ENCODE data around the gene RNASE13. TPM values are rescaled to one million over a fixed set of nuclear protein-coding genes. Genes with fewer than 3 reads are reported as not detected.

RNASE13 gene
- total RNA-seq, 4 donors from 2014 or later, result not detected

DNA sequence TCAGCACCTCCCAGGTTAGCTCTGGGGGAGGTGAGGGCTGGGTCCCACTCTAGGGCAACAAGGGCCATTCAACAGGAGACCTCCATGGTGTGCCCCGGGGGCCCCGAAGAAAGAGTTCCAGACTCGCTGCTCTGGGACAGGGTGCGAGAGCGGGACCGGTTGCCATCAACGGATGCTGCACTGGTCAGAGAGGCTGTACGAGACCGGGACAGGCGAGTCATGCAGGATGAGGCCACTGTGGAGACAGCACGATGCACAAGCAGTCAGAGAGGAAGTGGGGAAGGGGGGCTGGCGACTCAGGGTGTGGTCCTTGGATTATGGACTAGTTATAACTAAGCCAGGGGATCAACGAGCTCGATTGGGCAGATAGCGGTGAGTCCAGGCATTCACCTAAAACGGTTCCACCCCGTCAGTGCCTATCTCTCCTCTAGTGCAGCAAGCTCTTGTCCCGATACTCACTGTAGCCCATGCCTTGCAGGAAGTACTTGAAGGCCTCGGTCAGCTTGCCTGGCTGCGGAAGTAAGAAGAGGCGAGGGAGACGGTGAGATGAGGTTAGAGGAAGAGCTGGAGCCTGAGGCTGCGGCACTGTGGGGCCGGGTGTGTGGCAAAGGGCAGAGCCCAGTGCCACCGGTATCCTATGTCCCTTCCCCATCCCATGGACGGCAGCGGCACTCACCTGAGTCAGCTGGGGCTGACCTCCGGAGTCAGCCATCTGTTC lies 16.9 kb downstream of the RNASE13 start:
- 63 to 64% methylated on average over 7 to 18 of the region's 28 CpGs for WGBS, 2 donors (ENCODE audit: low coverage in 1 of 2)
- no peak for ATAC-seq

DNA sequence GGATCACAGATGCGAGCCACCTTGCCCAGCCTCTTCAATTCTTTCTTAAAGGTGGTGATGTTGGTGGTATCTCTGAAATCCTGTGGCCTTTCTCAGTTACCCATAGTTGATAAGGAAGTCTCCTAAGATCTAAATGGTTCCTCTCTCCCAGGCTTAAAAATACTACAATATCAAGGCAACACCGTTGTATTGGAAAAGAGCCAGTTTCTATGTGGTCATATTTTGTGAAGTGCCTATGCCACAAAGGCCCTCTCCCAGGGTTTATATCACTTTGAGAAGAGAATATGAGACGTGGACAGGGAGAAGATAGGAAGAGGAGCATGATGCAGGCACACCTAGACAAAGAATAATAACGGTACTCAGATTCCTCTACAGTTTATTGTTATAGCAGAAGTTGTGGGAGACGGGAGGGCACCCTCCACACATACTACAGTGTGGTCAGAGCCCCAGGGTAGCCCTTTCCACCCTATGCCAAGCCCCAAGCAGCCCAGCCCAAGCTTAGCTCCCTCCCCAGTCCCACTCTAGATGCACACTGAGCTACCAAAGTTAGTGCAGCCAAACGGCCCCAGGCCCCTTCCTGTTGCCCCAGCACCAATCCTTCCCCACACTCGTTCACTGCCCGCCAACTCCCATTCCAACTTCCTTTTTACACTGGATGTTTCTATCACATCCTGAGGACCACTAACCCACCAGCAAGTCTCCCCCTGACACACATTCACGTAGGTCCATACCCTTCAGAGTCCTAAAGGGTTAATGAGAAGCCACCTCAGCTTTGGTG lies 18.0 kb downstream of the RNASE13 start:
- Histone ChIP-seq H3K36me3 (peaks cover 0 to 55% of the 10 kb centered on the region in 2 donors), H3K27ac (no peak overlapping the region), H3K4me1 (peaks cover 0 to 57% (median 0%) of the 10 kb centered on the region in 3 donors), H3K27me3 (no peaks in the 10 kb centered on the region), H3K4me3 (no peak overlapping the region), H3K9me3 (no peaks in the 10 kb centered on the region)
- no peak for TF ChIP-seq POLR2A (IDR thresholded peaks at IDR 0.05)
- TF ChIP-seq, protein P1, sequence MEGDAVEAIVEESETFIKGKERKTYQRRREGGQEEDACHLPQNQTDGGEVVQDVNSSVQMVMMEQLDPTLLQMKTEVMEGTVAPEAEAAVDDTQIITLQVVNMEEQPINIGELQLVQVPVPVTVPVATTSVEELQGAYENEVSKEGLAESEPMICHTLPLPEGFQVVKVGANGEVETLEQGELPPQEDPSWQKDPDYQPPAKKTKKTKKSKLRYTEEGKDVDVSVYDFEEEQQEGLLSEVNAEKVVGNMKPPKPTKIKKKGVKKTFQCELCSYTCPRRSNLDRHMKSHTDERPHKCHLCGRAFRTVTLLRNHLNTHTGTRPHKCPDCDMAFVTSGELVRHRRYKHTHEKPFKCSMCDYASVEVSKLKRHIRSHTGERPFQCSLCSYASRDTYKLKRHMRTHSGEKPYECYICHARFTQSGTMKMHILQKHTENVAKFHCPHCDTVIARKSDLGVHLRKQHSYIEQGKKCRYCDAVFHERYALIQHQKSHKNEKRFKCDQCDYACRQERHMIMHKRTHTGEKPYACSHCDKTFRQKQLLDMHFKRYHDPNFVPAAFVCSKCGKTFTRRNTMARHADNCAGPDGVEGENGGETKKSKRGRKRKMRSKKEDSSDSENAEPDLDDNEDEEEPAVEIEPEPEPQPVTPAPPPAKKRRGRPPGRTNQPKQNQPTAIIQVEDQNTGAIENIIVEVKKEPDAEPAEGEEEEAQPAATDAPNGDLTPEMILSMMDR (IDR thresholded peaks at IDR 0.05), result no peak
- TF ChIP-seq POLR2AphosphoS5 (IDR thresholded peaks at IDR 0.05), result no peak
- TF ChIP-seq EP300 (IDR thresholded peaks at IDR 0.05), result no peak
- no peak for ATAC-seq
- WGBS, 2 donors (ENCODE audit: low coverage in 1 of 2), result 44 to 54% methylated on average over 4 to 7 of the region's 9 CpGs

More for the DNA sequence above, 16.9 kb downstream of the RNASE13 start:
- H3K9me3 ChIP-seq, result no peaks in the 10 kb centered on the region
- peak overlapping the region in 1 of 4 donors; percentile 19 for H3K27ac ChIP-seq
- peaks cover 0 to 67% (median 0%) of the 10 kb centered on the region in 3 donors for H3K4me1 ChIP-seq
- peaks cover 0 to 64% of the 10 kb centered on the region in 2 donors for H3K36me3 ChIP-seq
- no peak overlapping the region for H3K4me3 ChIP-seq
- TF ChIP-seq, protein P1 (IDR thresholded peaks at IDR 0.05), result no peak
- TF ChIP-seq POLR2AphosphoS5 (IDR thresholded peaks at IDR 0.05) (no peak), EP300 (IDR thresholded peaks at IDR 0.05) (no peak), POLR2A (IDR thresholded peaks at IDR 0.05) (no peak)
- H3K27me3 ChIP-seq, result no peaks in the 10 kb centered on the region

DNA sequence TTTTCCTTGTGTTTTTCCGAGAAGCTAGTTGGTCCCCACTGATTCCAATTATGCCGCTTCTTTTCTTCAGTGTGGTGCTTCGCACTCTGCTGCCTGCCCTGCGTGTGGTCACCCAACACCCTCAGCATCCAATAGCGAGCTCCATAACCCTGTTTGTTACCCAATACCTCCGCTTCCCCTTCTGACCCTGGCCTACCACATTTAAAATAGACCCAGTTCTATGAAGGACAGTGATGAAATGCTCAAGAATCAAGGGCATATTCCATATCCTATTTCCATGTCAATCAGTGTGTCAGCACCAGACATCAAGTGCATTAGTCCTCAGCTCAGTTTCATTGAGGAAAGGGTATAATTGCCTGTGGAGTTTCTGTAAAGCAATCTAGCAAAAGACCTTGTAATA lies 19.3 kb downstream of the RNASE13 start:
- ATAC-seq, result no peak
- no peak overlapping the region for H3K4me3 ChIP-seq
- 41 to 63% methylated on average over 5 to 6 of the region's 6 CpGs for WGBS, 2 donors (ENCODE audit: low coverage in 1 of 2)

DNA sequence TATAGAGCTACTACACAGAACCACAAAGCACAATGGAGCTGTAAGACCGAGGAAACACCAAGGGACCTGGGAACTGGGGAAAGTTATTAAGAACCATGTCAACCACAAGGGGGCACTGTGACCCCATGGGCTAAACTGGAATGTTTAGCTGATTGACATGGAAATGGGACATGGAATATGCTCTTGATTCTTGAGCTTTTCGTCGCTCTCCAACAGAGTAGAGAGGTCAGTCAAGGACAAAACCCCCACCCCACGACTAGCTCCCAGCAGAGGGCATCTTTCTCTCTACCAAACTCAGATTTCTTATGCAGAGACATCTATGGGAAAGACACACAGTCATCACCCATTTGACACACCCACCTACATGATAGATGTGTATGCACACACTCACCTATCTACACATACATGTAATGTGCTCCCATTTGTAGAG lies 19.8 kb downstream of the RNASE13 start:
- TF ChIP-seq POLR2A (IDR thresholded peaks at IDR 0.05), result no peak
- TF ChIP-seq EP300 (IDR thresholded peaks at IDR 0.05), result no peak
- peak; percentile 66 for TF ChIP-seq POLR2AphosphoS5 (IDR thresholded peaks at IDR 0.05)
- TF ChIP-seq, protein P1 (IDR thresholded peaks at IDR 0.05), result peak; percentile 95 to 97 (median 96)
- Histone ChIP-seq H3K9me3 (no peaks in the 10 kb centered on the region), H3K27me3 (no peaks in the 10 kb centered on the region), H3K36me3 (peaks cover 0 to 37% of the 10 kb centered on the region in 2 donors), H3K4me3 (no peak overlapping the region), H3K4me1 (peaks cover 0 to 41% (median 0%) of the 10 kb centered on the region in 3 donors), H3K27ac (peak overlapping the region in 1 of 4 donors; percentile 12)
- WGBS, 2 donors (ENCODE audit: low coverage in 1 of 2), result 0% methylated on average over 4 of the region's 4 CpGs; no CpG with 5 or more reads in 1 of the 2 donors
- ATAC-seq, result peak; percentile 83

More for the DNA sequence above, 19.3 kb downstream of the RNASE13 start:
- H3K9me3 ChIP-seq, result no peaks in the 10 kb centered on the region
- H3K27ac ChIP-seq, result peak overlapping the region in 1 of 4 donors; percentile 12
- TF ChIP-seq, protein P1 (IDR thresholded peaks at IDR 0.05), result no peak
- TF ChIP-seq EP300 (IDR thresholded peaks at IDR 0.05), result no peak
- TF ChIP-seq POLR2A (IDR thresholded peaks at IDR 0.05), result no peak
- no peak for TF ChIP-seq POLR2AphosphoS5 (IDR thresholded peaks at IDR 0.05)
- H3K27me3 ChIP-seq, result no peaks in the 10 kb centered on the region
- H3K36me3 ChIP-seq, result peaks cover 0 to 42% of the 10 kb centered on the region in 2 donors
- H3K4me1 ChIP-seq, result peaks cover 0 to 45% (median 0%) of the 10 kb centered on the region in 3 donors
